ENCODE results near the gene RXRA. TPM values are rescaled to one million over a fixed set of nuclear protein-coding genes. Genes with fewer than 3 reads are reported as not detected.

The RXRA gene
- total and polyA plus RNA-seq, 4 donors: 41.5 to 116 (median 74.1) TPM

- Histone ChIP-seq H3K4me3 (ENCODE audit: low read depth in 1 of 3, low read length in 3 of 3) (no peak overlapping the region), H3K9ac (ENCODE audit: low read depth in 1 of 2, low read length in 2 of 2) (no peak overlapping the region), H3K36me3 (ENCODE audit: control insufficient read depth in 4 of 4, insufficient read depth in 3 of 4, low read depth in 1 of 4, low read length in 3 of 4) (no peaks in the 10 kb centered on the region), H3K27me3 (ENCODE audit: control insufficient read depth in 4 of 4, insufficient read depth in 4 of 4, low read length in 3 of 4) (no peaks in the 10 kb centered on the region), H3K27ac (ENCODE audit: low read depth in 1 of 2, low read length in 2 of 2) (no peak overlapping the region), H3K9me3 (ENCODE audit: control insufficient read depth in 4 of 4, low read length in 3 of 4) (no peaks in the 10 kb centered on the region), H3K4me1 (ENCODE audit: control insufficient read depth in 4 of 4, insufficient read depth in 4 of 4, low read length in 3 of 4) (no peaks in the 10 kb centered on the region)
- WGBS: 71% methylated on average over 20 of the region's 20 CpGs
- TF ChIP-seq, protein P1, sequence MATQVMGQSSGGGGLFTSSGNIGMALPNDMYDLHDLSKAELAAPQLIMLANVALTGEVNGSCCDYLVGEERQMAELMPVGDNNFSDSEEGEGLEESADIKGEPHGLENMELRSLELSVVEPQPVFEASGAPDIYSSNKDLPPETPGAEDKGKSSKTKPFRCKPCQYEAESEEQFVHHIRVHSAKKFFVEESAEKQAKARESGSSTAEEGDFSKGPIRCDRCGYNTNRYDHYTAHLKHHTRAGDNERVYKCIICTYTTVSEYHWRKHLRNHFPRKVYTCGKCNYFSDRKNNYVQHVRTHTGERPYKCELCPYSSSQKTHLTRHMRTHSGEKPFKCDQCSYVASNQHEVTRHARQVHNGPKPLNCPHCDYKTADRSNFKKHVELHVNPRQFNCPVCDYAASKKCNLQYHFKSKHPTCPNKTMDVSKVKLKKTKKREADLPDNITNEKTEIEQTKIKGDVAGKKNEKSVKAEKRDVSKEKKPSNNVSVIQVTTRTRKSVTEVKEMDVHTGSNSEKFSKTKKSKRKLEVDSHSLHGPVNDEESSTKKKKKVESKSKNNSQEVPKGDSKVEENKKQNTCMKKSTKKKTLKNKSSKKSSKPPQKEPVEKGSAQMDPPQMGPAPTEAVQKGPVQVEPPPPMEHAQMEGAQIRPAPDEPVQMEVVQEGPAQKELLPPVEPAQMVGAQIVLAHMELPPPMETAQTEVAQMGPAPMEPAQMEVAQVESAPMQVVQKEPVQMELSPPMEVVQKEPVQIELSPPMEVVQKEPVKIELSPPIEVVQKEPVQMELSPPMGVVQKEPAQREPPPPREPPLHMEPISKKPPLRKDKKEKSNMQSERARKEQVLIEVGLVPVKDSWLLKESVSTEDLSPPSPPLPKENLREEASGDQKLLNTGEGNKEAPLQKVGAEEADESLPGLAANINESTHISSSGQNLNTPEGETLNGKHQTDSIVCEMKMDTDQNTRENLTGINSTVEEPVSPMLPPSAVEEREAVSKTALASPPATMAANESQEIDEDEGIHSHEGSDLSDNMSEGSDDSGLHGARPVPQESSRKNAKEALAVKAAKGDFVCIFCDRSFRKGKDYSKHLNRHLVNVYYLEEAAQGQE (IDR thresholded peaks at IDR 0.05): no peak
- no peak for TF ChIP-seq JUND (IDR thresholded peaks at IDR 0.05)
- no peak for DNase-seq (ENCODE audit: low spot score)
Observed at GRCh38 chr9:134466869-134467616, 140.8 kb downstream of the RXRA start.

- H3K27me3 ChIP-seq (ENCODE audit: control insufficient read depth in 4 of 4, insufficient read depth in 4 of 4, low read length in 3 of 4): no peaks in the 10 kb centered on the region
- H3K4me3 ChIP-seq (ENCODE audit: low read depth in 1 of 3, low read length in 3 of 3): no peak overlapping the region
- H3K9ac ChIP-seq (ENCODE audit: low read depth in 1 of 2, low read length in 2 of 2): no peak overlapping the region
- H3K36me3 ChIP-seq (ENCODE audit: control insufficient read depth in 4 of 4, insufficient read depth in 3 of 4, low read depth in 1 of 4, low read length in 3 of 4): no peaks in the 10 kb centered on the region
- no peaks in the 10 kb centered on the region for H3K9me3 ChIP-seq (ENCODE audit: control insufficient read depth in 4 of 4, low read length in 3 of 4)
- H3K4me1 ChIP-seq (ENCODE audit: control insufficient read depth in 4 of 4, insufficient read depth in 4 of 4, low read length in 3 of 4): no peaks in the 10 kb centered on the region
- 71% methylated on average over 9 of the region's 9 CpGs for WGBS
- no peak for TF ChIP-seq TAF1 (conservative IDR thresholded peaks at IDR 0.05)
- TF ChIP-seq SP1 (IDR thresholded peaks at IDR 0.05): no peak
- no peak for TF ChIP-seq RXRA (IDR thresholded peaks at IDR 0.05)
- TF ChIP-seq HNF4A (conservative IDR thresholded peaks at IDR 0.05): no peak
- no peak for TF ChIP-seq RAD21 (IDR thresholded peaks at IDR 0.05)
- no peak for TF ChIP-seq MAX (IDR thresholded peaks at IDR 0.05)
- no peak for TF ChIP-seq YY1 (IDR thresholded peaks at IDR 0.05)
- no peak for TF ChIP-seq HNF4G (IDR thresholded peaks at IDR 0.05)
- TF ChIP-seq FOXA2 (IDR thresholded peaks at IDR 0.05): no peak
- DNase-seq (ENCODE audit: low spot score): no peak
- no peak overlapping the region for H3K27ac ChIP-seq (ENCODE audit: low read depth in 1 of 2, low read length in 2 of 2)
Observed at GRCh38 chr9:134468358-134468757, 142.1 kb downstream of the RXRA start.

DNA sequence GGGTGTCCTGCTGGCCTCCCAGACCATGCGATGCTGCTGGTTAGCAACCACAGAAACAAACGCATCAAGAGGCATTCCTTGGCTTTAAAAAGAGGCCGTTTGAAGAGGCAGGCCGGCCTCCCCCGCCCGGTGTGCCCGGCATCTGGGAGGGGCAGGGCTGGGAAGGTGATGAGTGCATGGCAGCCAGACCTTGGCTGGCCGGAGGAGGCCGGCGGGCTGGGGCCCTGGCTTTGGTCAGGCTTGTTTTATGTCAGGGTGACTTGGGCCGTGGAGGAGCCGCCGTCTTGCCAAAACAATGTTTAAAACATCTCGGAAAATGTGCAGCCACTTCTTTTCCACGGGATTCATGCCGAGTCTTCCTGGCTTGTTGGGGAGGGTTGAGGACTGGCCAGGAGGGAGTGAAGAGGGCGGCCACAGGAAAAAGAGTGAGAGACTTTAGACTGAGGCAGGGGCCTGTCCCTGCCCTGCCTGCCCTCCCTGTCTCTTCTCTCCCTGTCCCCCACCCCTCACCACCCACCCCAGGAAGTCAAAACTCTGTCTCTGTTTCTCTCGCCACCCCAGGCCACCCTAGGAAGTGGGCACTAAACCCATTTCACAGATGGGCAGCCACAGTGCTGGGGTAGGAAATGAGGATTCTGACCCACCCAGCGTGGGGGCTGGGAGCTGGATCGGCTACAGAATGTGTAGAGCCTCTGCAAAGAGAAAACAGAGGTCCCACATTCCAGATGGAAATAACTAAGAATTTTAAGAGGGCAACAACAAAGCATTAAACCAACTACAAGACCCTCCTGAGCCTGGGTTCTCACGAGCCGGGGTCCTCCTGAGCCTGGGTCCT, 143.0 kb downstream of the RXRA start:
- TF ChIP-seq CTCF (IDR thresholded peaks at IDR 0.05; ENCODE audit: low read depth, low read length, missing input control) (no peak), HNF4G (IDR thresholded peaks at IDR 0.05) (no peak), FOXA1 (IDR thresholded peaks at IDR 0.05) (no peak), EGR1 (IDR thresholded peaks at IDR 0.05; ENCODE audit: low read depth in 2 of 2) (no peak), HNF4A (conservative IDR thresholded peaks at IDR 0.05) (no peak), SP1 (IDR thresholded peaks at IDR 0.05) (no peak)
- no peak for DNase-seq (ENCODE audit: low spot score)
- no peaks in the 10 kb centered on the region for H3K4me1 ChIP-seq (ENCODE audit: control insufficient read depth in 4 of 4, insufficient read depth in 4 of 4, low read length in 3 of 4)
- no peak overlapping the region for H3K9ac ChIP-seq (ENCODE audit: low read depth in 1 of 2, low read length in 2 of 2)
- 79% methylated on average over 22 of the region's 22 CpGs for WGBS
- no peaks in the 10 kb centered on the region for H3K9me3 ChIP-seq (ENCODE audit: control insufficient read depth in 4 of 4, low read length in 3 of 4)
- no peaks in the 10 kb centered on the region for H3K27me3 ChIP-seq (ENCODE audit: control insufficient read depth in 4 of 4, insufficient read depth in 4 of 4, low read length in 3 of 4)
- no peak overlapping the region for H3K27ac ChIP-seq (ENCODE audit: low read depth in 1 of 2, low read length in 2 of 2)
- H3K36me3 ChIP-seq (ENCODE audit: control insufficient read depth in 4 of 4, insufficient read depth in 3 of 4, low read depth in 1 of 4, low read length in 3 of 4): no peaks in the 10 kb centered on the region
- H3K4me3 ChIP-seq (ENCODE audit: low read depth in 1 of 3, low read length in 3 of 3): no peak overlapping the region
